Gastroesophageal sphincter (tissue), 3 donors: ENCODE data around the gene TGM3.

Experiments
- CTCF ChIP-seq, 4 experiments: fragments of 200-600 bp in 2 of 4; fragments of 450-650 bp in 2 of 4; sonication (generic) in 1 of 4; IDR thresholded peaks; one replicate each; pipeline ENCODE4 v1.5.1; 2017 to 2019; ENCODE audit warnings: antibody characterized with exemption in 4 of 4, mild to moderate bottlenecking in 2 of 4, moderate library complexity in 2 of 4
- POLR2A ChIP-seq, 2 donors: fragments of 450-650 bp; IDR thresholded peaks; one replicate each; pipeline ENCODE4 v1.6.1; 2017; ENCODE audit warnings: antibody characterized with exemption in 2 of 2, mild to moderate bottlenecking in 2 of 2, moderate library complexity in 1 of 2

- TF ChIP-seq CTCF (IDR thresholded peaks at IDR 0.05), result no peak
- no peak for TF ChIP-seq POLR2A (IDR thresholded peaks at IDR 0.05)
These were observed 83.9 kb downstream of the TGM3 start for GRCh38 chr20:2379511-2380229.
